Loucy (cell line): ENCODE results near the gene C17orf114.

Source experiments
- EZH2phosphoT487 ChIP-seq: fragments of 200-600 bp; IDR thresholded peaks from 2 replicates; pipeline ENCODE4 v1.6.1; 2018; ENCODE audit warnings: antibody characterized with exemption, mild to moderate bottlenecking, moderate library complexity, borderline replicate concordance
- TF ChIP-seq, protein P1 (sequence below): fragments of 200-600 bp; sonication (generic); conservative IDR thresholded peaks from 2 replicates; pipeline ENCODE4 v1.5.1; 2014; ENCODE audit warnings: mild to moderate bottlenecking, antibody characterized with exemption, low read length

DNA sequence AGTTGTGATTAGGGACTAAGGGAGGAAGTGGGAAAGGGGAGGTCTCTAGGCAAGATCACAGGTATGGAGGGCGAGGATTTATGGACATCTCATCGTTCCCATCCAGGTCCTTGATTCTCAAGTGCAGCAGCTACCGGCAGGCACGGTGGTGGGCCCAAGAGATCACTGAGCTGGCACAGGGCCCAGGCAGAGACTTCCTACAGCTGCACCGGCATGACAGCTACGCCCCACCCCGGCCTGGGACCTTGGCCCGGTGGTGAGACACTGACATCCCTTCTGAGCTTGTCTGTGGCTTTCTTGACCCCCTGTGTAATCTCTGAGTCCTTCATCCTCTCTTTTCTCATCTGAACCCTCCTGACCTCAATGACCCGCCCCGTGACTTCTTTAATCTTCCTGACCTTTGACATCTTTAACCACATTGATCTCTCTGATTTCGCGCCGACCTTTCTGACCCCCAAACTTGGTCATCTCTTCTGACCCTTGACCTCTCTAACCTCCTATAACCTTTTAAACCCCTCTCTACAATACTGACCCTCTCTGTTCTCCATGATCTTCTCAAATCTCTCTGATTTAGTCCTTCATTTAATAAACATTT is 8.7 kb upstream of the C17orf114 start:
- TF ChIP-seq, protein P1, sequence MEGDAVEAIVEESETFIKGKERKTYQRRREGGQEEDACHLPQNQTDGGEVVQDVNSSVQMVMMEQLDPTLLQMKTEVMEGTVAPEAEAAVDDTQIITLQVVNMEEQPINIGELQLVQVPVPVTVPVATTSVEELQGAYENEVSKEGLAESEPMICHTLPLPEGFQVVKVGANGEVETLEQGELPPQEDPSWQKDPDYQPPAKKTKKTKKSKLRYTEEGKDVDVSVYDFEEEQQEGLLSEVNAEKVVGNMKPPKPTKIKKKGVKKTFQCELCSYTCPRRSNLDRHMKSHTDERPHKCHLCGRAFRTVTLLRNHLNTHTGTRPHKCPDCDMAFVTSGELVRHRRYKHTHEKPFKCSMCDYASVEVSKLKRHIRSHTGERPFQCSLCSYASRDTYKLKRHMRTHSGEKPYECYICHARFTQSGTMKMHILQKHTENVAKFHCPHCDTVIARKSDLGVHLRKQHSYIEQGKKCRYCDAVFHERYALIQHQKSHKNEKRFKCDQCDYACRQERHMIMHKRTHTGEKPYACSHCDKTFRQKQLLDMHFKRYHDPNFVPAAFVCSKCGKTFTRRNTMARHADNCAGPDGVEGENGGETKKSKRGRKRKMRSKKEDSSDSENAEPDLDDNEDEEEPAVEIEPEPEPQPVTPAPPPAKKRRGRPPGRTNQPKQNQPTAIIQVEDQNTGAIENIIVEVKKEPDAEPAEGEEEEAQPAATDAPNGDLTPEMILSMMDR = no peak
- no peak for TF ChIP-seq EZH2phosphoT487
